ENCODE data around the gene CCNT2.
"Not testable (repeated sequence)": the region's sequence is repeated elsewhere in the genome, so short reads cannot be mapped to it uniquely, and the experiment has no call there.

Gene CCNT2

DNA sequence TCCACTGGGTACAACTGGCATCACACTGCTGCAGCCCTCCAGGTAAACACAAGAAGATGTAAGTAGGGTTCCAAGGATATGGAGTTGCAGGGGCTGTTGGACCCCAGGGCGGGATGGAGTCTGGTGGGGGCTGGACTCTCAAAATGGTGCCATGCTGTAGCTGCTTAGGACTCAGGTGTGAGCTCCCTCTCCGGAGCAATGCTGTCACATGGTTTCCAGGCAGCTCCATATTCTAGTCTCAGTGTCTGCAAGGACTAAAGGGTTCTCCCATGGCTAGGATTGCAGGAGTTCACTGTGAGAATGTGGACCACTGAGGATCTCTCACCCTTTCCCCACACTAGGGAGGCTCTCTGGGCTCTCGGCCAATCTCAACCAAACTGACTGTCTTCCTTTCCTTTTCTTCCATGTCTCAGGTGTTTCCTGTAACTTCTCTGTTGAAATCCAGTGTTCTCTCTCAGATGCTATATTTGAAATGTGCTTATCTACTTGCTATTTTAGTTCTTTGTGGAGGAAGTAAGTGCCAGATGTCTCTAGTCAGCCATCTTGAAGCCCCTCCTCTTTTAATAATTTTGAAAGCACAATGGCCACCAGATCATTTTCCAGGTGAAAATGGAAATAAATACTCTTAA is 57.6 kb downstream of the CCNT2 start:
- DNase-seq: no peak

DNA sequence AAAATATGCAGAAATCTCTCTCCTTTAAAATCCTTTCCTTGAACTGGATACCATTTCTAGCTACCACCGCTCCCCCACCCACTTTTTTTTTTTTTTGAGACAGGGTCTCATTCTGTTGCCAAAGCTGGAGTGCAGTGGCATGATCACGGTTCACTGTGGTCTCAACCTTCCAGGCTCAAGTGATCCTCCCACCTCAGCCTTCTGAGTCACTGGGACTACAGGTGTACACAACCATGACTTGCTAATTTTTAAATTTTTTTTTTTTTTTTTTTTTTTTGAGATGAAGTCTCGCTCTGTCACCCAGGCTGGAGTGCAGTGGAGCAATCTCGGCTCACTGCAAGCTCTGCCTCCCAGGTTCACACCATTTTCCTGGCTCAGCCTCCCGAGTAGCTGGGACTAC is 58.5 kb downstream of the CCNT2 start:
- DNase-seq: not testable (repeated sequence)

DNA sequence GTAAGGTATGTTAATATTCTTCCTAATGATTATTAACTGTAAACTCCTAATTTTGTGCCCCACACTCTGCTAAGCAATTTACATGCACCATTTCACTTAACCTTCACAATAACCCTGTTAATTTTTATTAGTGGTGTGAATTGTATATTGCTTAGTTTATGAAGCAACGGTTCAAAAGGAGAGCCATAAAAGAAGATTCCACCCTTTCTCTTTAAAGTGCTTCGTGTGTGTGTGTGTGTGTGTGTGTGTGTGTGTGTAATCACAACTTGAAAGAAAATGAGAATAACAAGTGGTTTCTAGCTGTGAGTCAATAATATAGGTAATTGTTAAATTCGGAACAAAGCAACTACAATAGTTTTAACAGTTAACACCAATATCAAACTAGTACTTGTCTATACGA is 60.6 kb downstream of the CCNT2 start:
- DNase-seq: no peak

DNA sequence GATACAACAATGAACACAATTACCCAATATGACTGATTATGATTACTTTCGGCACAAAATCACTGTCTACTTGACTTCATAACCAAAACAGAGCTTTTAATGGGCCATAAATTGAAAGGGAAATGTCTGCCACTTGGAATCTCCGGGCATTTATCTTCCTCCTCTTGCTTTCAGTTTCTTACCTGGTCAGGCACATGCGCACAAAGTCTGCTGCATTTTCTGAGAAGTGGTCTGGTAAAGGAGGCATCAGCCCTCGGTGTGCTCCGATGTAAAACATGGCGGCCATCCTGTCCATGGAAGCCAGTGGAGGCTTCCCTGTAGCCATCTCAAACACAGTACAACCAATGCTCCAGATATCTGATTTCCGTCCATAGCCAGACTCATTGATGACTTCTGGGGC is 62.0 kb downstream of the CCNT2 start:
- no peak for DNase-seq

DNA sequence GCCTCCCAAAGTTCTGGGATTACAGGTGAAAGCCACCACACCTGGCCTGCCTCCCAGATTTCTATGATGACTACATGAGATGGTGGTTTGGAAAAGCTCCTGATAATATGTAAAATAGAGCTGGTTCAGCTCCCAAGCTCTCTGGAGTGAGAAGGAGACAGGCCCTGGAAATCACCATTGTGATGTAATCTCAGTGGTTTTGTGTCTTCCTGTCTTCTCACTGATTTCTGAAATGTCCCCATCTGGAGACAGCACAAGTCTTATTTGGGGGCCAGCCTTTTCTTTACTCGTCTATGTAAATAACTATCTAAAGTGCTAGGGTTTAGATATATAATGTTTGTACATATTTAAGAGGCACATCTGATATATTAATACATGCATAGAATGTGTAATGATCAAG is 64.0 kb downstream of the CCNT2 start:
- no peak for DNase-seq

DNA sequence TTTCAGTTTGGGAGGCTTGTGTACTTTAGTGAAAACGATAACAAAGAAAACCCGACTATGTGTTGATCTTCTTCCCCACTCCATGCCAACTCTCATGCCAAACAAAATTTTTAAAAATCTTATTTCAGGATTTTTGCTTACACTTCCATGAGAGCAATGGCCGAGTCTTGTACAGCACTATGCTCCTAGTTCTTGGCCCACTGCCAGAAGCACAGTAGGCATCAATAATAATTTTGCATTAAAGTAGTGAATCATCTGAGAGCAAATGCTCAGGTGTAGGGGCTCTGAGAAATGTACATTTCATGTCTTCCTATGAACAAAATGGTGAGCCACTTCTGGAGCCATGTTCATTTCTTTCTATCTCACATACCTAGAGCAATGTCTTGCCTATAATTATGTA is 66.4 kb downstream of the CCNT2 start:
- no peak for DNase-seq

DNA sequence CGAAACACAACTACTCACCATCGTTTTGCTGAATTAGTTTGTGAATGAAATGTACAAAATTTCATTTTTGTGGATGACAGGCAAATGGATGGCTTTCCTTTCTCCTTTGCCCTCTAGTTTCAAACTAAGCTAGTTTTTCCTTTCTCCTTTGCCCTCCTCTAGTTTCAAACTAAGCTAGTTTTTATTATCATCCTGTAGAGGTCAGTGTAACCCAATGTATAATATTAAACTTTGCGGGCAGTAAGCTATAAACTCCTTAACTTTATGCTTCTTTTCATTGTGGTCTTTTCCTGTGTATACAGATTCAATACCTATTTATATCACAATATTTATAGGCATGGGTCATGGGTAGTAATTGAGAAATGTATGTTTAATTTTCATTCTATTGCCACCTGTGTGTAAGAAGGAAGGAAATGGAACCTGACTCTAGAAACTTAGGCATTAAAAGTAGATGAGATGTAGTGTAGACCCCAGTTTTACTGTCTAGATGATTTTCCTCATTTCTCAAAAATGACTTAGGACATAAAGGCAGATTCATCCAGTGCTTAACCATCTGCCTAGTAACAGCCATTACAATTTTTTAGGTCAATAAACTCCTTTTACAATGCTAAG is 70.5 kb downstream of the CCNT2 start:
- no peak for DNase-seq

DNA sequence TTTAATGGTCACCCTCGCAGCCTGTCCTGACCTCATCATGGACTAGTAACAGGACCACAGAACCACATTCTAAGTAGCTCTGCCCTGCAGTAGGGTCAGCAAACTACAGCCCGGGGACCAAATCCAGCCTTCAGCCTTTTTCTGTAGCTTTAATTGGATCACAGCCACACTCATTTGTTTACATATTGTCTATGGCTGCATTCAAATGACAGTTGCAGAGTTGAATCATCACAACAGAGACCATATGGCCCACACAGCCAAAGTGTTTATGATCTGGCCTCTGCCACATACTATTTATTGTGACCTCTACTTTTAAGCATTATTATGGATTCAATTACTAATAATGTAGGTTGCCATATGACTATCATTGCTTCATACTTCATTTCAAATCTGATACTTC is 80.9 kb downstream of the CCNT2 start:
- no peak for DNase-seq

DNA sequence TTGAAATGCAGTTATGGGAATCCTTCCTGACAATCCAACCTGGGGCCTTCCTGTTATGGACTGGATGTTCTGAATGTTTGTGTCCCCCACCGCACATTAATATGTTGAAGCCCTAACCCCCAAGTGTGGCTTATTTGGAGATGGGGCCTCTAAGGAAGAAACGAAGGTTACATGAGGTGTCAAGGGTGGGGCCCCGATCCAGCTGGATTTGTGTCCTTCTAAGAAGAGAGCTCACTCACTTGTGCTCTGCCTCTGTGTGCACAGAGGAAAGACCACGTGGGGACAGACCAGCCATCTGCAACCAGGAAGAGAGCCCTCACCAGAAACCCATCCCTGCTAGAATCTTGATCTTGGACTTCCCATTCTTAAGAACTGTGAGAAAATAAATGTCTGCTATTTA is 84.2 kb downstream of the CCNT2 start:
- no peak for DNase-seq

DNA sequence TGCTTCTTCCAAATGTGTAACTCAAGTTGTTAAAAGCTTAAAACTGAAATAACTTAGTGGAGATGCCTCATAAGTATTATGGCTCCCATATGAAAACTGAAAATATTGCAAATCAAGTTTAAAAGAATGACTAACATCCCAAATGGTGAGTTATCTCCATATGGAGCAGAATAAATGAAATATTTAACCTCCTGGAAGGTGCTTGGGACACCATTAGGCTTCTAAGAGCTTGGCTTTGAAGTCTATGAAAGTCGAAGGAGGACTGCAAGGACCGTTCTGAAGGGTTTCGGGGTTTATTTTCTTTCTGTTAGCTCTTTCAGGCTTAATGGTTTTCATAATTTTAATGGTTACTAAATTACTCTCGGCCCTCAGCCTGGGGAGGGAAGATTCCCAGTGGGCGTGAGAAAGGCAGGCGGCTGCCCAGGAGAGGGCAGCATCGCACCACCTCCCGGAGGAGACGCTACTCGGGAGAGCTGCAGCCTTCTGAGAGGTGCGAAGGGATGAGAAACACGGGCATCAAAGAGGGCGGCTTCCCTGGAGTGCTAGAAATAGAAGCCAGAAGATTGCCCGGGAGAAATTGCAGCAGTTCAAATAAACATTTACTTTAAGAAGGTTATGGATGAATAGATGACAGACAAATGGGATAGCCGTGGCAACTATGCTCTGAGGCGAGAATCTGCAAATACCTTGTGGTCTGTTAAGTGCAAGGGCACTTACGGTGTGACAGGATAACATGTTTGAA is 85.6 kb downstream of the CCNT2 start:
- peak; percentile 87 for DNase-seq

DNA sequence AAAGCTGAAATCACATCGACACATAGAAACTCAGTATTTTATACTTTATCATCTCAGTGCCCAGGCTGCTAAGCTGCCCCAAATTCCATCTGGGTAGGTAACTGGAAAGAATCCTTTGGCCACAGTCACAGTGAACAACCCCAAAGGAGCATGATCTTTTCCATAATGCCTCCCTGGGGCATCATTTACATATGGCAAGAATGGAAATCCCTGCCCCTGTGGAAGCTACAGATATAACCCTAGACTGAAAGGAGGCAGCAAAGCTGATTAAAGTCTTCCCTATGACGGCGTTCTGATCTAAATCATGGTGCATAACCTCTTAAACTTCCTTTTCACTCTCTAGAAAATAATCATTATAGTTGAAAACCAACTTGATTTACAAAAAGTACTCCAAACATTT is 87.1 kb downstream of the CCNT2 start:
- DNase-seq: no peak
